ENCODE measurements around the gene RHAG. TPM values are rescaled to one million over a fixed set of nuclear protein-coding genes. Genes with fewer than 3 reads are reported as not detected.

The RHAG gene
- total RNA-seq, 1 donor from 2014 or later: not detected

- H3K27me3 Mint-ChIP-seq (ENCODE audit: unreplicated experiment): no peaks in the 10 kb centered on the region
- H3K27ac Mint-ChIP-seq (ENCODE audit: unreplicated experiment): no peak overlapping the region
- H3K36me3 Mint-ChIP-seq (ENCODE audit: unreplicated experiment): no peaks in the 10 kb centered on the region
- no peak for DNase-seq (ENCODE audit: extremely low spot score, unreplicated experiment)
- H3K4me3 Mint-ChIP-seq (ENCODE audit: unreplicated experiment): no peak overlapping the region
- no peaks in the 10 kb centered on the region for H3K4me1 Mint-ChIP-seq (ENCODE audit: unreplicated experiment)
- TF ChIP-seq CTCF (IDR thresholded peaks at IDR 0.05): no peak
- no peaks in the 10 kb centered on the region for H3K9me3 Mint-ChIP-seq (ENCODE audit: unreplicated experiment)
These were observed 54.1 kb downstream of the RHAG start for GRCh38 chr6:49582529-49582928.

GRCh38 chr6:49579649-49580048 is 57.0 kb downstream of the RHAG start:
- Mint-ChIP-seq H3K4me1 (ENCODE audit: unreplicated experiment) (no peaks in the 10 kb centered on the region), H3K9me3 (ENCODE audit: unreplicated experiment) (no peaks in the 10 kb centered on the region), H3K27me3 (ENCODE audit: unreplicated experiment) (no peaks in the 10 kb centered on the region), H3K27ac (ENCODE audit: unreplicated experiment) (no peak overlapping the region), H3K36me3 (ENCODE audit: unreplicated experiment) (no peaks in the 10 kb centered on the region), H3K4me3 (ENCODE audit: unreplicated experiment) (no peak overlapping the region)
- TF ChIP-seq CTCF (IDR thresholded peaks at IDR 0.05): no peak
- no peak for DNase-seq (ENCODE audit: extremely low spot score, unreplicated experiment)

GRCh38 chr6:49576618-49577017 is 60.0 kb downstream of the RHAG start:
- no peak for DNase-seq (ENCODE audit: extremely low spot score, unreplicated experiment)
- Mint-ChIP-seq H3K27me3 (ENCODE audit: unreplicated experiment) (peaks cover 3% of the 10 kb centered on the region), H3K4me3 (ENCODE audit: unreplicated experiment) (no peak overlapping the region), H3K27ac (ENCODE audit: unreplicated experiment) (no peak overlapping the region), H3K4me1 (ENCODE audit: unreplicated experiment) (no peaks in the 10 kb centered on the region), H3K9me3 (ENCODE audit: unreplicated experiment) (no peaks in the 10 kb centered on the region), H3K36me3 (ENCODE audit: unreplicated experiment) (no peaks in the 10 kb centered on the region)
- no peak for TF ChIP-seq CTCF (IDR thresholded peaks at IDR 0.05)

- no peaks in the 10 kb centered on the region for H3K4me1 Mint-ChIP-seq (ENCODE audit: unreplicated experiment)
- H3K36me3 Mint-ChIP-seq (ENCODE audit: unreplicated experiment): no peaks in the 10 kb centered on the region
- no peak for TF ChIP-seq CTCF (IDR thresholded peaks at IDR 0.05)
- no peaks in the 10 kb centered on the region for H3K9me3 Mint-ChIP-seq (ENCODE audit: unreplicated experiment)
- DNase-seq (ENCODE audit: extremely low spot score, unreplicated experiment): no peak
- H3K27me3 Mint-ChIP-seq (ENCODE audit: unreplicated experiment): peaks cover 3% of the 10 kb centered on the region
- no peak overlapping the region for H3K4me3 Mint-ChIP-seq (ENCODE audit: unreplicated experiment)
- no peak overlapping the region for H3K27ac Mint-ChIP-seq (ENCODE audit: unreplicated experiment)
These were observed 66.1 kb downstream of the RHAG start for GRCh38 chr6:49570474-49571079.

- no peak for DNase-seq (ENCODE audit: extremely low spot score, unreplicated experiment)
- no peaks in the 10 kb centered on the region for H3K9me3 Mint-ChIP-seq (ENCODE audit: unreplicated experiment)
These were observed 70.8 kb downstream of the RHAG start for GRCh38 chr6:49565855-49566254.

More at GRCh38 chr6:49565855-49566254, 70.8 kb downstream of the RHAG start:
- no peaks in the 10 kb centered on the region for H3K36me3 Mint-ChIP-seq (ENCODE audit: unreplicated experiment)
- peaks cover 3% of the 10 kb centered on the region for H3K27me3 Mint-ChIP-seq (ENCODE audit: unreplicated experiment)
- no peak overlapping the region for H3K4me3 Mint-ChIP-seq (ENCODE audit: unreplicated experiment)
- no peaks in the 10 kb centered on the region for H3K4me1 Mint-ChIP-seq (ENCODE audit: unreplicated experiment)
- H3K27ac Mint-ChIP-seq (ENCODE audit: unreplicated experiment): no peak overlapping the region
- TF ChIP-seq CTCF (IDR thresholded peaks at IDR 0.05): no peak
